ENCODE measurements around the gene TSPAN6. TPM values are rescaled to one million over a fixed set of nuclear protein-coding genes. Genes with fewer than 3 reads are reported as not detected.

The TSPAN6 gene
- total and polyA plus RNA-seq, 2 of the 13 experiments (the other 11 are each of a cell fraction or from before 2014, with no cell fraction given), result 78.9 to 133 TPM

DNA sequence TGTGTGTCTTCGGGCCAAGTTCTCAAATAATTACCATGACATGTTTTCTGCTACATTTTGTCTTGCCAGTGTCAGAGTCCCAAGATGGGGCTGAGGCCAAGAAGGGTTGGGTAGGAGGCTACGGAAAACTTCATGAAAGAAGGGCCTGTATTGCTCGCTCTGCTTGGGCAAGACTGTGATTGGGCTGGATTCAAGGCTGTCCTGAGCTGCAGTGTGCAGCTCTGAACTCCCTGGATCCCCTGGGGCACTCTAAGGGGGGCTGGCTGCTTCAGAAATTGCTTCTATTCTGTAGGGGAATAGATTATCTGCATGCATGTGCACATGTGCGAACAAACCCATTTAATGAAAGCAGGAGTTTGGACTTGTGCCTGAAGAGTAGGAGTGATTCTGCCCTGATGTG, 13.6 kb downstream of the TSPAN6 start:
- Histone ChIP-seq H3K9ac (ENCODE audit: insufficient read depth, low read depth, low read length) (no peak overlapping the region), H2AFZ (ENCODE audit: low read length) (no peak overlapping the region), H3K27ac (ENCODE audit: extremely low read length, insufficient read depth, low read length) (no peak overlapping the region), H3K4me3 (replicated peaks in 1 of 3; ENCODE audit: insufficient read depth in 1 of 3, low read depth in 2 of 3, low read length in 3 of 3) (no peak overlapping the region), H3K4me2 (ENCODE audit: low read depth, low read length) (no peak overlapping the region), H4K20me1 (ENCODE audit: insufficient read depth, low read length) (no peaks in the 10 kb centered on the region), H3K4me1 (ENCODE audit: insufficient read depth, low read length) (no peaks in the 10 kb centered on the region), H3K79me2 (ENCODE audit: insufficient read depth, low read length) (no peaks in the 10 kb centered on the region), H3K27me3 (ENCODE audit: control insufficient read depth in 1 of 2, insufficient read depth in 2 of 2, low read length in 2 of 2) (no peaks in the 10 kb centered on the region), H3K36me3 (replicated peaks in 1 of 2; ENCODE audit: control insufficient read depth in 1 of 2, insufficient read depth in 2 of 2, low read length in 2 of 2) (no peaks in the 10 kb centered on the region), H3K9me3 (ENCODE audit: low read length) (no peaks in the 10 kb centered on the region)
- ChIA-PET CTCF (ENCODE audit: low intra/inter-chr PET ratio, low total read pairs) (no interaction called here), POLR2A (no interaction called here)
- FAIRE-seq, result no peak
- no peak for ATAC-seq
- DNase-seq (ENCODE audit: low spot score), result no peak
- no TSS peak for BruUV-seq (replicated peaks)
- TF ChIP-seq, protein P1, sequence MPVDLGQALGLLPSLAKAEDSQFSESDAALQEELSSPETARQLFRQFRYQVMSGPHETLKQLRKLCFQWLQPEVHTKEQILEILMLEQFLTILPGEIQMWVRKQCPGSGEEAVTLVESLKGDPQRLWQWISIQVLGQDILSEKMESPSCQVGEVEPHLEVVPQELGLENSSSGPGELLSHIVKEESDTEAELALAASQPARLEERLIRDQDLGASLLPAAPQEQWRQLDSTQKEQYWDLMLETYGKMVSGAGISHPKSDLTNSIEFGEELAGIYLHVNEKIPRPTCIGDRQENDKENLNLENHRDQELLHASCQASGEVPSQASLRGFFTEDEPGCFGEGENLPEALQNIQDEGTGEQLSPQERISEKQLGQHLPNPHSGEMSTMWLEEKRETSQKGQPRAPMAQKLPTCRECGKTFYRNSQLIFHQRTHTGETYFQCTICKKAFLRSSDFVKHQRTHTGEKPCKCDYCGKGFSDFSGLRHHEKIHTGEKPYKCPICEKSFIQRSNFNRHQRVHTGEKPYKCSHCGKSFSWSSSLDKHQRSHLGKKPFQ (CRISPR knock-in tag; IDR thresholded peaks at IDR 0.05; ENCODE audit: insufficient replicate concordance), result no peak
- TF ChIP-seq ZNF703 (CRISPR knock-in tag; IDR thresholded peaks at IDR 0.05; ENCODE audit: borderline replicate concordance) (no peak), TARDBP (CRISPR knock-in tag; IDR thresholded peaks at IDR 0.05) (no peak), HNRNPUL1 (IDR thresholded peaks at IDR 0.05; ENCODE audit: low read depth, low read length) (no peak), HOXA7 (CRISPR knock-in tag; IDR thresholded peaks at IDR 0.05) (no peak), MED1 (CRISPR knock-in tag; IDR thresholded peaks at IDR 0.05) (no peak), ZNF737 (CRISPR knock-in tag; IDR thresholded peaks at IDR 0.05; ENCODE audit: borderline replicate concordance) (no peak)
- TF ChIP-seq, protein P2, sequence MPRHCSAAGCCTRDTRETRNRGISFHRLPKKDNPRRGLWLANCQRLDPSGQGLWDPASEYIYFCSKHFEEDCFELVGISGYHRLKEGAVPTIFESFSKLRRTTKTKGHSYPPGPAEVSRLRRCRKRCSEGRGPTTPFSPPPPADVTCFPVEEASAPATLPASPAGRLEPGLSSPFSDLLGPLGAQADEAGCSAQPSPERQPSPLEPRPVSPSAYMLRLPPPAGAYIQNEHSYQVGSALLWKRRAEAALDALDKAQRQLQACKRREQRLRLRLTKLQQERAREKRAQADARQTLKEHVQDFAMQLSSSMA (CRISPR knock-in tag; IDR thresholded peaks at IDR 0.05), result no peak
- TF ChIP-seq, protein P3, sequence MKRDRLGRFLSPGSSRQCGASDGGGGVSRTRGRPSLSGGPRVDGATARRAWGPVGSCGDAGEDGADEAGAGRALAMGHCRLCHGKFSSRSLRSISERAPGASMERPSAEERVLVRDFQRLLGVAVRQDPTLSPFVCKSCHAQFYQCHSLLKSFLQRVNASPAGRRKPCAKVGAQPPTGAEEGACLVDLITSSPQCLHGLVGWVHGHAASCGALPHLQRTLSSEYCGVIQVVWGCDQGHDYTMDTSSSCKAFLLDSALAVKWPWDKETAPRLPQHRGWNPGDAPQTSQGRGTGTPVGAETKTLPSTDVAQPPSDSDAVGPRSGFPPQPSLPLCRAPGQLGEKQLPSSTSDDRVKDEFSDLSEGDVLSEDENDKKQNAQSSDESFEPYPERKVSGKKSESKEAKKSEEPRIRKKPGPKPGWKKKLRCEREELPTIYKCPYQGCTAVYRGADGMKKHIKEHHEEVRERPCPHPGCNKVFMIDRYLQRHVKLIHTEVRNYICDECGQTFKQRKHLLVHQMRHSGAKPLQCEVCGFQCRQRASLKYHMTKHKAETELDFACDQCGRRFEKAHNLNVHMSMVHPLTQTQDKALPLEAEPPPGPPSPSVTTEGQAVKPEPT (CRISPR knock-in tag; IDR thresholded peaks at IDR 0.05; ENCODE audit: low read depth), result no peak
- 87% methylated on average over 4 of the region's 4 CpGs for WGBS (ENCODE audit: low lambda C conversion rate)
- in situ Hi-C loops (cut with HindIII; ENCODE audit: extremely low pct_ligation_motif_present, low pct_unique_long_range_greater_than_20kb) (no loop called here), intact Hi-C loops (cut with micrococcal nuclease; ENCODE audit: unreplicated experiment) (no loop called here)

All from HepG2 (cell line).